ENCODE data around the gene CDH13.

Gene CDH13

DNA sequence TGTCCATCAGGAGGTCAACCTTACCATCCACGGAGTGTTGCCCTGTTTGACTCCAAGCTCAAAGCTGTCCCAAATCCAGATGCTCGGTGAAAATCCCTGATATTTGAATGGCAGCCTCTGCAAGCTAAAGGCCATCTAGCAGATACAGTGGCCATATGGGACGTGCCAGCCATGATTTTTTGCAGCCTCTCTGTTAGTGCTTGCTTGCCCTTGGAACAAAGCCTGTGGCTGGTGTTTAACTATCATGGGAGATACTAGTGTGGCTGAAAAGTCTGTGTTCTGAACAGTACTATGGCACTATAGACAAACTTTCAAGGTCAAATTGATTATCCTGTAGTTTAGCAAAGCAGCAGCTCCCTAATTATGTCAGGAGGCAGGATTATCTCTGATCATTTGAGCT, 214.3 kb downstream of the CDH13 start:
- DNase-seq (ENCODE audit: low read depth, low spot score) = no peak

DNA sequence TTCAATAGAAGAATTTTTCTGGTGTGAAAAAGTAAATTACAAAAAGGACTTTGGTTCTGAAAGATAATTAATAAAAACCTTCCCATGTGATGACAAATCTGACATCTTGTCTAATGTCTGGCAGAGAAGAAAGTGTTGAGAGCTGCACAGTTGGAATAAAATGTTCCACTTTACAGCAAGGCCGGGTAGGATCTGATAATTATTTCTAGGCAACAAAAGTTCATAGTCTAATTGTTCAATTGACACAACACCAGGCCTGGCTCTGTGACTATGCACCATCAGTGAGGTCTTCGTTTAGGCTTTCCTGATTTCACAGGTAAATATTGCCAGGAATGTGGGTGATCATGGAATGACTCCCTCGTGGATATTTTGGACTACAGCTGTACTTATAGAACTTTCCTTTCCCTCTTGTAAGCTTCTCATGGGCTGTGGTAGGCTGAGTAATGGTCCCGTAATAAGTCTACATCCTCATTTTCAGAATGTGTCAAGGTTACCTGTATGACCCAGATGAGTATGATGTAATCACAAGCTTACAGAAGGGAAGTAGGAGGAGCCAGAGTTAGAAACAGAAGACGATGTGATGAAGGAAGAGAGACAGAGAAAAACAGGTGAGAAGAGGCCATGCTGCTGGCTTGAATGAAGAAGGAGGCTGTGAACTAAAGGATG, 217.0 kb downstream of the CDH13 start:
- no peak for DNase-seq (ENCODE audit: low read depth, low spot score)

DNA sequence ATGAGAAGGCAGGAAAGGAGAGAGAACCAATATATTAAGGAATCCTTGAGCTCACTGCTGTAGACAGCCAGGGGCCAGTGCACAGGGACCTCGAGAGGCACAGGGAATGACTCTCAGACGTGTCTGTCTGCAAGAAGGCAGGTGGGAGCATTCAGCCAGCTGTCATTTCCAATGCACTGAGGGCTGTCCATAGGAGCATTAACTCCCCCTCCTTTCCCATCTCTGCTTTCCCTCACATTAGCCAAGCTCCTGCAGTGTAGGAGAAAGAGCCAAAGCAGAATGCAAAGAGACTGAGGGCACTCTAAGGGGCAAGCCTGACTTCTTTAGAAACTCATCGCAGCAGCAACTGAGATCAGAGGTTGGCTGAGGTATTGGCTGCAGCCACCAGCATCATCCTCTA, 218.3 kb downstream of the CDH13 start:
- no peak for DNase-seq (ENCODE audit: low read depth, low spot score)

- no peak for DNase-seq (ENCODE audit: low read depth, low spot score)
Measured at GRCh38 chr16:82846806-82847205, 220.0 kb downstream of the CDH13 start.

DNA sequence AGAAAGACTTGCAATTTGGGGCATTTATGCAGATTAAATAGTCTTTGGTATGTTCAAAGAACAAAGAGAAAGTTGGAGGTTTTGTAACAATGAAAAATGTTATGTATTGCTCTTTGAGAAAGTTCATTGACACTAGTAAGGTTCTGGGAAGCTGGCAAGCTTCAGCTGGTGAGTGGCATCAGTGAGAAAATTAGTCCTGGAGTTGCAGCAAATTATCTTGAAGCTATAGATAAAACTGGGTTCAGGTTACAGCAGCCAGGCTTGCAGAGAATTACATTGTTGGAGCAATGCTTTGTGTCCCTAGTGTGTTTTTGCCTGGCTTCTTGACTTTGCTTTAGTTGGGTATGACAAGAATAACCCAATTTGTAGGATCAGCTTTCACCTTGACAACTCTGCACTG, 221.2 kb downstream of the CDH13 start:
- DNase-seq (ENCODE audit: low read depth, low spot score) = no peak

GRCh38 chr16:82852388-82853008, 225.7 kb downstream of the CDH13 start:
- no peak for DNase-seq (ENCODE audit: low read depth, low spot score)

GRCh38 chr16:82855471-82855870, 228.7 kb downstream of the CDH13 start:
- no peak for DNase-seq (ENCODE audit: low read depth, low spot score)

- DNase-seq (ENCODE audit: low read depth, low spot score) = no peak
Measured at GRCh38 chr16:82857693-82858365, 231.1 kb downstream of the CDH13 start.

GRCh38 chr16:82859662-82860061, 232.9 kb downstream of the CDH13 start:
- DNase-seq (ENCODE audit: low read depth, low spot score) = no peak

- no peak for DNase-seq (ENCODE audit: low read depth, low spot score)
Measured at GRCh38 chr16:82860071-82860470, 233.3 kb downstream of the CDH13 start.

DNA sequence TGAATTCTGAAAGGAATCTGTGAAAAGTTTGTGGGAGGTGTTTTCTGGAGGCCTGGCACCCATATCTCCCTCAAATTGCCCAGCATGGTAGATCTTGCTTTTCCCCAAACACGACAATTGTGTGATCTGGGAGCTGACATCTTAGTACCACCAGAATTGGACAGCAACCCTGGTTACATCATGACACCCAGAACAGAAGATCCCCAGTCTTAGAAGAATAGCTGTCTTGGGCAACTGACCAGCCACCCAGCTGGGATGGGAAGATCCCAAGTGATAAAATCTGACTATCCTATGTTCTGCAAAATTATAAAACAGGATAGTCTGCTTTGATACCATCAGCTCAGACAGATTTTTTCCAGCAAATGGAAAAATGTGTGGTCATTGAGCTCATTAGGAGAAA, 235.3 kb downstream of the CDH13 start:
- DNase-seq (ENCODE audit: low read depth, low spot score) = no peak

GRCh38 chr16:82864332-82865040, 237.7 kb downstream of the CDH13 start:
- no peak for DNase-seq (ENCODE audit: low read depth, low spot score)

GRCh38 chr16:82865412-82865811, 238.6 kb downstream of the CDH13 start:
- DNase-seq (ENCODE audit: low read depth, low spot score) = no peak

GRCh38 chr16:82867485-82867884, 240.7 kb downstream of the CDH13 start:
- DNase-seq (ENCODE audit: low read depth, low spot score) = no peak

DNA sequence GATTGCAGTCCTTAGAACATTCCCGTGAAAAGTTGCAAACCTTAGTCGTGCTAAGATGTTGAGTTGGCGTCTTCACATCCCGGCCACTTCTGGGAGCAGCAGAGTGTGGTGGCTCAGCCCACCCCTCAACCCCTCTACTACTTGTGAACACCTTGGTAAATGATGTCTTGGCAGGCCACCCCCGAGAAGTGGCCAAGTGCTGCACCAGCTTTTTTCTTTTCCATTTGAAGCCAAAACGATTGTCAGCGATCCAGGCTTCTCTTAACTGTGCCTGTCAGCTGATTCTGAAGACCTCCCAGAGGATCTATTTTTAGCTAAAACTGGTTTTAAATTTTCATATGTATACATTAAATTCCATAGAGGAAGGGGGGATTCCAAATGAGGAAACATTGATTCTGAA, 247.5 kb downstream of the CDH13 start:
- no peak for DNase-seq (ENCODE audit: low read depth, low spot score)

- no peak for DNase-seq (ENCODE audit: low read depth, low spot score)
Measured at GRCh38 chr16:82874672-82875071, 247.9 kb downstream of the CDH13 start.

GRCh38 chr16:82876951-82877350, 250.2 kb downstream of the CDH13 start:
- no peak for DNase-seq (ENCODE audit: low read depth, low spot score)

DNA sequence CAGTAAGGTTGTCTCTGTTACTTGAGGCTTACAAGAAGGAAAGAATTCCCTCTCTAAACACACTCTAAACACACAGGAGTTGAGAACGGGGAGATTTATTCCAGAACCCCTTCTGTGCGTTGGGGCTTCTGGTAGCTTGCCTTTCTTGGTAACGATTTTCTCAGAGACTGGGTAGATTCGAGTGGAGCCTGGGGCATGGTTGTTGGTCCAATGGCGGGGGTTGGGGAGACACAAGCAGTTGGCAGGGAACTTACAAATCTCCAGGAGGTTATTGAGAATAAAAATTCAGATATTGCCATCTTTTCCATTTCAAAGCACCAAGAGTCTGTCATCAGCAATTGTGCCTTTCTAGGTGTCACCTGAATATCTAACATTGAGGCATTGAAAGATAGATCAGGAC, 251.7 kb downstream of the CDH13 start:
- DNase-seq (ENCODE audit: low read depth, low spot score) = no peak

DNA sequence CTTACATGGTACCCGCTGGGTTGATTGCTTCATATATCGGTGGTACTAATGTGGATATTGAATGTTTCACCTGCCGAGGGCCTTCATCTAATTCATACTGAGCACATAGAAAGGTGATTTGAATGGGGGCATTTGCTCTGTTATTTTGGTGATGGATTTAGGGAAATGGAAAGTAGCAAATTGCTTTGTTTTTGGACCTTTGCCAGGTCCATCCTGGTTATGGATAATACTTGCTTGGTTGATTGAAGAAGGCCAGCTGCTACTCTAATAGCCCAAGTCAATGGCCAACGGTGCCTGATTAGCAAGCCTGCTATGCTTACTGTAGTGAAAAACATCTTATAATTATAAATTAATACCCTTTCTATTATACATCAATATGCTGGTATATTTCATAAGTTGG, 253.6 kb downstream of the CDH13 start:
- no peak for DNase-seq (ENCODE audit: low read depth, low spot score)

- DNase-seq (ENCODE audit: low read depth, low spot score) = no peak
Measured at GRCh38 chr16:82881516-82881915, 254.7 kb downstream of the CDH13 start.

DNA sequence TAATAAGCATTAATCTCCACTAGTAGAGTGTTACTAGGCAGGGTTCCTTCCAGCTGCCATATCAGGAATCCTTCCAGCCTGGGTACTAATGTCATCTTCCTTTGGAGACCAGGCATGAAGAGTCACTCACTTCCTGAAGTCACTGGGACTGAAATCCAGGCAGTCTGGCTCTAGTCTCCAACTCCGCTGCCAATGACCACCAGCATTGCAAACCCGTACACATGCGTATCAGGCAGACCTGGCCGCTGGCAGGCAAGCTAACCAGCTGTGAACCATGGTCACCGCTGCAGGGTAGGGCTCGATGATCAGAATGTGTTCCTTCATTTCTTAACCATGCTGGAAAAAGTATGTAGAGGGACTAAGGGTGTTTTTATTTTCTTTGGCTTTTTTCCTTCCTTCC, 255.5 kb downstream of the CDH13 start:
- DNase-seq (ENCODE audit: low read depth, low spot score) = no peak

GRCh38 chr16:82882982-82883835, 256.4 kb downstream of the CDH13 start:
- no peak for DNase-seq (ENCODE audit: low read depth, low spot score)
